ENCODE results near the gene IL6R.

The IL6R gene

DNA sequence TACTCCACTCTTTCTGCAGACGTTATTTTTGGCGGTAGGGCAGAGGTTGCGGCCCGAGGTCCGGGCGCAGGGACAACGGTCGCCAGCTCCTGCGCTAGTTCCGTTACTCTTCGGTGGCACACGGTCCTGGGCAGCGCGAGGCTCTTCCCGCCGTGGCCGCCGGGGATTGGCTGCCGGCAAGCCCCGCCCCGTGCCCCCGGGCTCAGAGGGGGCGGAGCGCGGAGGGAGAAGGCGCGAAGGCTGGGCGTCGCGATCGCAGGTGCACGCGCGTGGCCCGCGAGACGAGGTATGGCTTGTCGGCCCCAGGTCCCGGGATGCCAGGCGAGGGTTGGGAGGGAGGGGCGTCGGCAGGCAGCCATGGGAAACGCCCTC, 97.6 kb downstream of the IL6R start:
- H3K4me3 Mint-ChIP-seq, result peak overlapping the region; percentile 47 to 63 (median 62)
- peaks cover 4% of the 10 kb centered on the region for H3K36me3 Mint-ChIP-seq (ENCODE audit: low read depth)
- no peaks in the 10 kb centered on the region for H3K4me1 Mint-ChIP-seq
- H3K27ac Mint-ChIP-seq, result no peak overlapping the region
- peaks cover 89% of the 10 kb centered on the region for H3K27me3 Mint-ChIP-seq (ENCODE audit: low read depth)
- peaks cover 15% of the 10 kb centered on the region for H3K9me3 Mint-ChIP-seq
- TF ChIP-seq, protein P1, sequence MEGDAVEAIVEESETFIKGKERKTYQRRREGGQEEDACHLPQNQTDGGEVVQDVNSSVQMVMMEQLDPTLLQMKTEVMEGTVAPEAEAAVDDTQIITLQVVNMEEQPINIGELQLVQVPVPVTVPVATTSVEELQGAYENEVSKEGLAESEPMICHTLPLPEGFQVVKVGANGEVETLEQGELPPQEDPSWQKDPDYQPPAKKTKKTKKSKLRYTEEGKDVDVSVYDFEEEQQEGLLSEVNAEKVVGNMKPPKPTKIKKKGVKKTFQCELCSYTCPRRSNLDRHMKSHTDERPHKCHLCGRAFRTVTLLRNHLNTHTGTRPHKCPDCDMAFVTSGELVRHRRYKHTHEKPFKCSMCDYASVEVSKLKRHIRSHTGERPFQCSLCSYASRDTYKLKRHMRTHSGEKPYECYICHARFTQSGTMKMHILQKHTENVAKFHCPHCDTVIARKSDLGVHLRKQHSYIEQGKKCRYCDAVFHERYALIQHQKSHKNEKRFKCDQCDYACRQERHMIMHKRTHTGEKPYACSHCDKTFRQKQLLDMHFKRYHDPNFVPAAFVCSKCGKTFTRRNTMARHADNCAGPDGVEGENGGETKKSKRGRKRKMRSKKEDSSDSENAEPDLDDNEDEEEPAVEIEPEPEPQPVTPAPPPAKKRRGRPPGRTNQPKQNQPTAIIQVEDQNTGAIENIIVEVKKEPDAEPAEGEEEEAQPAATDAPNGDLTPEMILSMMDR (IDR thresholded peaks at IDR 0.05; ENCODE audit: unreplicated experiment in 3 of 3), result no peak

DNA sequence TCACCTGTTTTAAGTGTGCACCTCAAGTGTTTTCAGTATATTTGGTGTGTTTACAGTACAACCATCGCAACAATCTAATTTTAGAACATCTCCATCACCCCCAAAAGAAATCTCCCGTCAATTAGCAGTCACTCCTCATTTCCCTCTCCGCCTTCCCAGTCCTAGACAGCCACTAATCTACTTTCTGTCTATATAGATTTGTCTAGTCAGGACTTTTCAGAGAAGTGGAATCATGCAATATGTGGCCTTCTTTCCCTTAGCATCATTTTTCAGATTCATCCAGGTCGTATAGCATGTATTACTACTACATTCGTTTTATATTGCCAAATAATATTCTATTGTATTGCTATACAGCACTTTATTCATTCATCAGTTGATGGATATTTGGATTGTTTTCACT, 98.8 kb downstream of the IL6R start:
- Mint-ChIP-seq H3K27me3 (ENCODE audit: low read depth) (peaks cover 90% of the 10 kb centered on the region), H3K4me1 (no peaks in the 10 kb centered on the region), H3K36me3 (ENCODE audit: low read depth) (peaks cover 4% of the 10 kb centered on the region), H3K9me3 (peaks cover 15% of the 10 kb centered on the region), H3K4me3 (peak overlapping the region; percentile 31 to 68 (median 66)), H3K27ac (no peak overlapping the region)
- TF ChIP-seq, protein P1 (IDR thresholded peaks at IDR 0.05; ENCODE audit: unreplicated experiment in 3 of 3), result no peak

DNA sequence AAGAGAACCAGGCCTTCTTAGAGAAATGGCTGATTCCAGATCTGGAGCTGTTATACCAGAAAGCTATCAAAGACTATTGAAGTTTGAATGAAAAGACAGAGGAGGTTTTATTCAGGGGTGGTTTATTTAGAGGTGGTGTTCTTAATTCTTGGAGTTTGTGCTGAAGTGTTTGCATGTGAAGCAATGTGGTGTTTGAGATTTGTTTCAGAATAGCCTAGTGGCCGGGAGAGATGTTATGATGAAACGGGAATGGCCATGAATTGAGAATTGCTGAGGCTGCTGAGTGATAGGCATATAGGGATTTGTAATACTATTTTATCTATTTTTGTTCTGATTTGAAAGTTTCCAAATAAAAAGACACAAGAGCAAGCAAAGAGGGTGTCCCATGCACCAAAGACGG, 107.6 kb downstream of the IL6R start:
- no peaks in the 10 kb centered on the region for H3K9me3 Mint-ChIP-seq
- peaks cover 43% of the 10 kb centered on the region for H3K27me3 Mint-ChIP-seq (ENCODE audit: low read depth)
- TF ChIP-seq, protein P1 (IDR thresholded peaks at IDR 0.05; ENCODE audit: unreplicated experiment in 3 of 3), result no peak
- no peaks in the 10 kb centered on the region for H3K4me1 Mint-ChIP-seq
- H3K4me3 Mint-ChIP-seq, result no peak overlapping the region
- H3K27ac Mint-ChIP-seq, result no peak overlapping the region
- no peaks in the 10 kb centered on the region for H3K36me3 Mint-ChIP-seq (ENCODE audit: low read depth)

DNA sequence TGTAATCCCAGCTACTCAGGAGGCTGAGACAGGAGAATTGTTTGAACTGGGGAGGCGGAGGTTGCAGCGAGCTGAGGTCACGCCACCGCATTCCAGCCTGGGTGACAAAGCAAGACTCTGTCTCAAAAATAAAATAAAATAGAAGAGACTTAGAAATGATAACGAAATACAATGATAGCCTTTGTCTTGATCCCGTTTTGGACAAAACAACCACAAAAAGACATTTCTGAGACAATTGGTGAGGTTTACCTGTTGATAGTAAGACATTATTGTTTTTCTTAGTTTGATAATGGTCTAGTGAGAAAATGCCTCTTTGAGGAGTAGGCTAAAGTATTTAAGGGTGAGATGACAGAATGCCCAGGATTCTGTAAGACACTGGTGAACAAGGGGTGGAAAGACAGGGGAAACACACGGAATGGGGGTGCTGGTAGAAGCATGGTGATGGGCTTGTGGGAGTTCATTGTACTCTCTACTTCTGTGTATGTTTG, 109.0 kb downstream of the IL6R start:
- H3K4me1 Mint-ChIP-seq, result no peaks in the 10 kb centered on the region
- TF ChIP-seq, protein P1 (IDR thresholded peaks at IDR 0.05; ENCODE audit: unreplicated experiment in 3 of 3), result no peak

DNA sequence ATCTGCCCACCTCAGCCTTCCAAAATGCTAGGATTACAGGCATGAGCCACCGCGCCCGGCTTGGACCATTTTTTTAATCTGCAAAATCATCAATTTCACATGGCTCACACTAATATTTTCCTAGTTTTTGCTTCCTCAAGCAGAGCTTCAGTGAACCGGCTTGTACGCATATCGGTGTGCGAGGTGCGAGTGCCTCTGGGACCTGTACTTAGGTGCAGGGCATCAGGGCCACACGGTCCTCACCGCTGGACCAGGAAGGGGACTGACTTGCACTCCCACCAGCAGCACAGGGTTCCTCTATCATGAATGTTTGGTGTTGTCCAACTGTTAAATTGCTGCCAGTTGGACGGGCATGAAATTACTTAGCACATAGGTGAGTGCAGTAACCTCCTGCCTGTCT, 112.5 kb downstream of the IL6R start:
- TF ChIP-seq, protein P1 (IDR thresholded peaks at IDR 0.05; ENCODE audit: unreplicated experiment in 3 of 3), result no peak
- H3K4me3 Mint-ChIP-seq, result no peak overlapping the region
- H3K27ac Mint-ChIP-seq, result no peak overlapping the region

More for the DNA sequence above, 109.0 kb downstream of the IL6R start:
- peaks cover 31% of the 10 kb centered on the region for H3K27me3 Mint-ChIP-seq (ENCODE audit: low read depth)
- H3K9me3 Mint-ChIP-seq, result no peaks in the 10 kb centered on the region
- no peaks in the 10 kb centered on the region for H3K36me3 Mint-ChIP-seq (ENCODE audit: low read depth)
- no peak overlapping the region for H3K27ac Mint-ChIP-seq
- H3K4me3 Mint-ChIP-seq, result no peak overlapping the region

More for the DNA sequence above, 112.5 kb downstream of the IL6R start:
- H3K9me3 Mint-ChIP-seq, result no peaks in the 10 kb centered on the region
- peaks cover 5% of the 10 kb centered on the region for H3K4me1 Mint-ChIP-seq
- no peaks in the 10 kb centered on the region for H3K36me3 Mint-ChIP-seq (ENCODE audit: low read depth)
- H3K27me3 Mint-ChIP-seq (ENCODE audit: low read depth), result peaks cover 27% of the 10 kb centered on the region

Measured in nephron (organoid).